NCI-H2081 (cell line): ENCODE results near the gene CFAP221.

ENCODE experiments used
- DNase-seq, 2 experiments: peaks; one replicate each; lab custom pipeline; 2025; lab: John Stamatoyannopoulos, UW

The CFAP221 gene

DNA sequence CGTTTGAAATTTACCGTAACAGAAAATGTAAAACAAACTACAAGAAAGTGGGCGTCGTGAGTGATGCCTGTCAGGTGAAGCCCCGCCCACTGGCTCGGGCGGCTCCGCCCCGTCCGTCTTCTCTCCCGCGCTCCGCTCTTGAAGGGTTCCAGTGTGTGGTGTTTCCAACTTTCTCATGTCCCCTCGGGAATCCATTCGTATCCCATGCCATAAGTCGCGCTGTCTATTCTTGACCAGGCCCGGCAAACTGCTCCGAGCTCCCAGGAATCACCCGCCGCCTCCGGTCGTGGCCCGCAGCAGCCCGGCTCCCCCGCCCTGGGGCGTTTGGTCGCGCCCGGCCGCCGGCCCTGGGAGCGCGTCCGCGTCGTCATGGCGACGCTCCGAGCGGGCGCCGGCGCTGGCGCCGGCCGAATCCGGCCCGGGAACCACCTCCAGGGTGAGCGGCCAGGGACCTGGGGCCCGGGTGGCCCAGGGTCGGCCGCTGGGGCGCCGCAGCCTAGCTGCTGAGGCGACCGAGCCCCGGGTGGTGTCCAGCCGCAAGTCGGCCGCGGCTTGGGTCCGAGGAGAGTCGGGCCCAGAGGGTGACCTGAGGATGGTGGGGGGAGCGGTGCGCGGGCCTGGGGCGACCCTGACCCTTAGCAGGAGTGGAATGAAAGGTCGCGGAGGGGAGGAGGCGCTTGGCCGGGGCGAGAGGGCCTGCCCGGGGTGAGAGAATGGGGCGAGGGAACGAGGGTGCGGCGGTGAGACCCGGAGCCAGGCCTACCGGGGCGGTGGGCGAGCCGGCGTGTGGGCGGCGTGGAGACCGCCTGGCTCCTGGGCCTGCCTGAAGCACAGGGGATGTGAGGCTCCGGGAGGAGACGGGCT is at the start of gene CFAP221:
Gene CFAP221, plus strand, starts transcription at position 375 of the 864 bp plus-strand sequence. CDS start 1,683 bp downstream, outside the sequence.
- peak; percentile 44 to 73 for DNase-seq

DNA sequence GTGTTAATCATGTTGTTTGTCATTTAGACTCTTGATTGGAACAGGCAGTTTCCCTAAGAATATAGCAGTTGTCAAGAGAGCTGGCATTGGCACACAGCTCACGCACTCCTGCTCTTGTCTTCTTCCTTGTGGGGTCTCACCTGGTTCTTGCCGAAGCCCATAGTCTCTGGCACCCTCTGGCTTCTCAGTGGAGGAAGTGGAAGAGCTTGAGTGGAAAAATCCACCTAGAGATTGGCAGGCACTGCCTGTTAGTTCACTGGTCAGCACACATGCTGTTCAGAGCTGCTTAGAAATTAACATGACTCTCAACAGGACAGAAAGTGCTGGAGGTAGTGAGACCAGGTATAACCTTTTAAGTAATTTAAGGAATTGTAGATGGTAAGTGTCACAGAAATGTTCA is 48.3 kb upstream of the CFAP221 start:
- DNase-seq, result no peak

DNA sequence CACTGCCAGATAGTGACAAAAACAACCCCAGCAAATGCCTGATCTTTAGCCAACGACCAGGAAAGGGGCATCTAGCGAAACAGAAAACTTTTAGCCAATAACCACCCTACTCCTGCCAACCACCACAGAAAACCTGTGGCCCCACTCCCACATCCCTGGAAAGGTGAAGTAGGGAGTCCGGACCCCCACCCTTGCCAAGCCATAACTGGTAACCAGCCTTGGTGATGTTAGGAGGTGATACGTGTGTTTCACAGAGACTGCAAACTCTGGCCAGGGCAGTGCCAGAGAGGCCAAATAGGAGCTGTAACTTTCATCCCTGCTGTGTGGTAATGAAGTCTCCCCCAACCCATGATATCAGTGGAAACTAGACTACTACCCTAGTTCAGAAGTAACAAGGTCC is 47.6 kb upstream of the CFAP221 start:
- DNase-seq, result no peak

DNA sequence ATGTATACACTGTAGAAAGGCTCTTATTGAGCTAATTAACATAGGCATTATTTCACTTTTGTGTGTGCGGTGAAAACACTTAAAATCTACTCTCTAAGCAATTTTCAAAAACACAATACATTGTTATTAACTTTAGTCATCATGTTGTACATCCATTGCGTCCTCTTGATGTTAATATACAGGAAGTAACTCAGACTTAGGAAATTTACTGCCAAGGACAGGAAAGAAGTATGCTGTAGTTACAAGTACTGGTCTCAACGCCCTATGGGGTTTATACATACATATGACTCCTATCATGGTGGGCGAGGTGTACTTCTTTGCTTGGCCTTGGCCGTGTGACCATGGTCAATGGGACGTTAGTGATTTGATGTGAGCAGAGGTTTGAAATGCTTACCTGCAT is 35.5 kb upstream of the CFAP221 start:
- no peak for DNase-seq

DNA sequence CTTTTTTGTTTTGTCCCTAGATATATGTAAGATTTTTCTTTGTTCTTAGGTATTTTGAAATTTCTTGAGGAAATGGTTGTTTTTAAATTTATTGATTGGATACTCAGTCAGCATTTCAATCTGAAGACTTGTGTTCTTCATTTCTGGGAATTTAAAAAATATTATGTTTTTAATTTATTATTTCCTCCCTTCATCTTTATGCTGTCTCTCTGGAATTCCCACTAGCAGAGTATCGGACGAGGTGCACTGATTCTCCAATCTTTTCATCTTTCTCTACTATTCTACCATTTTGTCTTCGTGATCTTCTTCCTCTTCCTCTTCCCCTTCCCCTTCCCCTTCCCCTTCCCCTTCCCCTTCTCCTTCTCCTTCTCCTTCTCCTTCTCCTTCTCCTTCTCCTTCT is 32.3 kb upstream of the CFAP221 start:
- DNase-seq, result no peak

DNA sequence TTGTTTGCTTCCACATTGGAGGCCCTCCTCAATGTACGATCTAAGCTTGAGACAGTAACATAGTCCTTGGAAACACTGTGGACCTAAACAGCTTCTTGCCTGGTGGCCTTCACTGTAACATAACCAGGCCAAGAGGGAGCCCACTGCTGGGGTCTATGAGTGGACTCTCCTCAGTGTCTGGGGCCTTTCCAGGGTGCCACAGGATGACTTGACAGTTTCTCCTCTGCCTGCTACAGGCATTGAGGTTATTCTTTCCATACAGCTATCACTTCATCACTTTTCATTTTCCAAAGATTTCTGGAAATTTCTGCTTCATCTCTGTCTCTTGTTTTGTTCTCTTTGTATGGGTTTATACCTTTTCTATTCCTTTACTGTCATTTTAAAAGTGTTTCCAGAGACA is 31.3 kb upstream of the CFAP221 start:
- DNase-seq, result no peak

DNA sequence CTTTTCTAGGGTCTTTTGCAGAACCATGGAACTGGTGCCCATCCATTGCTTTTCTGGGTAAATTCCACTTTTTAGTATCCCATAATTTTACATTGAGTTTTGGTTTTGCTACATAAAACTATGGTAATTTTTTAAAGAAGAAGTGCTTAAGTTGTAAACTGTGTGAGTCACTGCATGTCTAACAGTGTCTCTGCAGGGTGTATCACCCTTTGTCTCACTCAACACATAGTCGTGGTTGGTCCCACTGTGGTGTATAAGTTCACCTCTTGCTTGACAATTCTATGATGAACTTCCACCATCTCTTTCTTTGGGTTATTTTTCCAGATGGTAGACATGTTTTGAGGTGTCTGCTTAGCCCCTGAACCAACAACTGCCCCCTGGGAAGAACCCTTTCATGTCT is 30.4 kb upstream of the CFAP221 start:
- DNase-seq, result no peak

DNA sequence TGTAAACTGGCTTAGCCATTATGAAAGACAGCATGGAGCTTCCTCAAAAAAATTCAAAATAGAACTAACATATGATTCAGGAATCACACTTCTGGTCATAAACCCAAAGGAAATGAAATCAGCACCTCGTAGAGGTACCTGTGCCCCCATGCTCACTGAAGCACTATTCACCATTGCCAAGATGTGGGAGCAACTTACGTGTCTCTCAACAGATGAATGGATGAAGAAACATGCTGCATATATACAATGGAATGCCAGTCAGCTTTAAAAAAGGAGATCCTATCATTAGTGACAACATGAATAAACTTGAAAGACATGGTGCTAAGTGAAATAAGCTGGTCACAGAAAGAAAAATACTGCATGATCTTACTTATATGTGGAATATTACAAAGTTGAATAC is 28.1 kb upstream of the CFAP221 start:
- no peak for DNase-seq

DNA sequence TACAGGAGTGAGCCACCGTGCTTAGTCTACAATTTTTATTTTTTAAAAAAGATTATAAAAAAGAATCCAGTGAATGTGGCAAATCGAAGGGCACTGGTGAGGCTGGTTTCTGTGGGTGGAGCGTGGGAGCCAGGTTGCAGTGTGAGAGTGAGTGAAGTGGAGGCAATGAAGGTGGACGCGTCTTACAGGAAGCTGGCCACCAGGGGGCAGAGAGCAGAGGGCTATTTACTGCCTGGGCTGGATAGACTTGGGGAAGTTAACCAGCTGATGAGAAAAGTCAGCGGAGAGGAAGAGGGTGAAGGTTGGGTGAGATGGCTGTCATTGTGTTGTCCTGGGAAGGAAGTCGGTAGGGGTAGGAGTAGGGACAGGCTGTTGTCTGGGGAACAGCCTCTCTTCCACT is 26.8 kb upstream of the CFAP221 start:
- peak; percentile 18 to 32 for DNase-seq

DNA sequence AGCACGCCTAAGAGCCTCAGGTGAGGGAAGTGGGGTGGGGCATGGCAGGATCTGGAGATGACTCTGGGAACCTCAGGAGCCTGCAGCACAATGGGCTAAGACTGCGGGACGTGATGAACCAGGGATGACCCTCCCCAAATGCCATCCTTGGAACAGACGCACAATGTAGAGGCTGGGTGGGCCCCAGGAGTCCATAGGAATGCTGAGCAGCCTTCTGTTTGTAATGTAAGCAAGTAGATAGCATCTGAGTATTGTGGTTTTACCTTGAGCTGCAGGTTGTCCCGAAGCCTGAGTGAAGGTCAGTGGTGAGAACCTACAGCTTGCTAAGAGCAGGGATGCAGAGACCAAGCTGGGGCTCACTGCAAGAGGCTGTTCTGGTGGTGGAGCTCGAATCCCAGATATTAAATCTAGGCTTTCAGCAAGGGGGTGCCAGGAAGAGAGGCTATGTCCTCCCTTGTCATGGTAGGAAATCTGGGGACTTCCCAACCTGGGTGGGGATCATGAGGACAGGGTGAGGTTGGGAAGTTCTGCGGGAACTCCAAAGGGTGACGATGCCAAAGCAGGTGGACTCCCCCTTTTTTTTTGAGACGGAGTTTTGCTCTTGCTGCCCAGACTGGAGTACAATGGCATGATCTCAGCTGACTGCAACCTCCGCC is 25.7 kb upstream of the CFAP221 start:
- no peak for DNase-seq

DNA sequence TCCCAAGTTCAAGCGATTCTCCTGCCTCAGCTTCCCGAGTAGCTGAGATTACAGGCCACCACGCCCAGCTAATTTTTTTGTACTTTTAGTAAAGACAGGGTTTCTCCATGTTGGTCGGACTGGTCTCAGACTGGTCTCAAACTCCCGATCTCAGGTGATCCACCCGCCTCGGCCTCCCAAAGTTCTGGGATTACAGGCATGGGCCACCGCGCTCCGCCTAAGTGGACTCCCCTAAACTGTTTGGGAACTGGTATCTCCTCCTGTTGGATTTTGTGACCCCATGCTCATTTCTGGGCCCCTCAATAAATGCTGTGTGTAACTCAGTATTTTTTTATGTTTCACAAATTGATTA is 25.2 kb upstream of the CFAP221 start:
- DNase-seq, result no peak

DNA sequence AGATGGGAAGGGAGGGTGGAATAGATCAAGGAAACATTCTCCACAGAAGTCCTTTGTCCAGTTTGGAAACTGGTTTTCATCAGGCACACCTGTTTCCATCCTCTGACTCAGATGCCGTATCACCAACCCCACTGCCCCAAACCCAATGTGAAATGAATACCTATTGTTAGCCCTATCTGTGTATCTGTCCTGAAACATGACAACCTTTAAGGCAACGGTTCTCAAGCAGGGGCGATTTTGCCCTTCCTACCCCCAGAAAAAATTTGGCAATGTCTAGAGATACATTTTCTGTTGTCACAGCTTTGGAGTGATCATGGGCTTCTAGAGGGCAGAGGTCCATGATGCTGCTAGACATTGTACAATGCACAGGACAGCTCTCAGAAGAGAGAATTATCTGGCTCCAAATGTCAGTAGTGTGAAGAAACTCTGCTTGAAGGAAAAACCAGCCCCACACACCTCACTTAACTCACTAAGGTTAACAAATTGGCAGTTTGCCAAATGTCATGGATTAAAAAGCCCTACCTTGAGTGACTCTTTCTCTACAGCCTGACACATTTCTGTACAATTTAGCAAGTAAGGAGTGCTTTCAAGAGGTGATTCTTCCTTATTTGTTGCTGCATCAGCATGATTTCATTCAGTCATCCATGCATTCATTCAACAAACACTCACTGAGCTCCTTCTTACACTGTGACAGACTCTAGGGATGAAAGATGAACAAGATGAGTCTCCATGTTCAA is 23.4 kb upstream of the CFAP221 start:
- no peak for DNase-seq

DNA sequence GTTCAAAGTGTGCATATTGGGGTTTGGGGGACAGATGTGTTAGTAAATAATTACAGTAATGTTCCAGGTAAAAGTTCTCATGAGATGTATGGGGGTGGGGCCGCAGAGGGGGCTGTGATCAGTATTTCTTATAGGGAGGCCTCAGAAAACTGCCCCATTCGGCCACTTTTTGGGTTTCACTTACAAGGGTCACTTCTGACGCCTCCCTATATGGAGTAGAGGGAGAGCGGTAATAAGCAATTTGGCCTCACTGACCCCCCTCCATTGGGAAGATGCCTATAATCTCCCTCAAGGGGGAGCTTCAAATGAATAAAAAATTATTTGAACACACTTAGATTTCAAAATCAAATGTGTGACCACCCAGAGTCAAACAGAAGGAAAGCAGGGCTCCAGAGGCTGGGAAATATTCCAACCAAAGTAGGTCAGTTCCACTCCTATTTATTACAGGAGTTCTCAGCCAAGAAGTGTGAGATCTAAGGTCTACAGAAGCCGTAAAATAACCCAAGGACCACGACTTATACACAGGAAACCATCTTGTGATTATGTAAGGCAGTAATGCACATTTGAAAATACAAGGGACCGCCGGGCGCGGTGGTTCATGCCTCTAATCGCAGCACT is 22.7 kb upstream of the CFAP221 start:
- no peak for DNase-seq

DNA sequence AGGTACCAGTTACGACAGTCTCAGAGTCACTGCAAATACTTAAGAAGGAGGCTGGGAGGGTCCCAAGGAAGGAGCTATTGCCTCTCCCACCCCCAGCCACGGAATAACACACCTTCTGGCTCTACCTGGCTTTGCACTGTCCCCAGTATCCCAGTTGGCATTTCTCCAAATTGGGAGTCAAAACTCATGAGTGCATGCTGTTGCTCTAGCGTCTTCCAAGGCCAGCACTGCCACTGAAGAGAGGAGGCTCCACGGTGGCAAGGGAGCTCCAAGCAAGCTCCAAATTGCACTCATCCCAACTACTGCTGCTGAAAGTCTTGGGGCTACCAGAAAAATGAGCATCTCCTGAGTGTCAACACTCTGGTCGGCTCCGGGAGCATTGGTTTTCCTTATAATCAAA is 21.6 kb upstream of the CFAP221 start:
- DNase-seq, result no peak

DNA sequence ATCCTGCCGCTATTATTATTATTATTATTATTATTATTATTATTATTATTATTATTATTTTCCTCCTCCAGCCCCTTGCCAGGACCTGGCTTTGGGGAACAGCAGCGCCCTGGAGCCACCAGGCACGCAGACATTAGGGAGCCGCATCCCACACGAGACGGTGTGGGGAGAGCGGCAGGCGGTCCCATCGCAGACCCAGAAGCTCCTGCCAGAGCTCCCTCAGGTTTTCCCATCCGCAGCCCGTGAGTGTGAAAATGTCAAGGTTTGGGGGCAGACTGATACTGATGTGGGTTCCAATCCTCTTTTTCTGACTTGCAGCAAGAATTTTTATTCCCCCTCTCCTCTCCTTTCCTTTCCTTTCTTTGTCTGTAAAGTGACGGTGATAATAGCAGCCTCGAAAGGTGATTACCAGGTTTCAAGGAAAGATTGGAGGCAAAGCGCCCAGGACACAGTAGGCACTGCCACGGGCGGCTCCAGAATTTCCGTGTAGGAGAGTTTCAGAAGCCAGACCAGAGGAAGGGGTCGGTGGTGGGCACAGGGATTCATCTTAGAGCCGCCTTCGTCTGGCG is 20.8 kb upstream of the CFAP221 start:
- no peak for DNase-seq

DNA sequence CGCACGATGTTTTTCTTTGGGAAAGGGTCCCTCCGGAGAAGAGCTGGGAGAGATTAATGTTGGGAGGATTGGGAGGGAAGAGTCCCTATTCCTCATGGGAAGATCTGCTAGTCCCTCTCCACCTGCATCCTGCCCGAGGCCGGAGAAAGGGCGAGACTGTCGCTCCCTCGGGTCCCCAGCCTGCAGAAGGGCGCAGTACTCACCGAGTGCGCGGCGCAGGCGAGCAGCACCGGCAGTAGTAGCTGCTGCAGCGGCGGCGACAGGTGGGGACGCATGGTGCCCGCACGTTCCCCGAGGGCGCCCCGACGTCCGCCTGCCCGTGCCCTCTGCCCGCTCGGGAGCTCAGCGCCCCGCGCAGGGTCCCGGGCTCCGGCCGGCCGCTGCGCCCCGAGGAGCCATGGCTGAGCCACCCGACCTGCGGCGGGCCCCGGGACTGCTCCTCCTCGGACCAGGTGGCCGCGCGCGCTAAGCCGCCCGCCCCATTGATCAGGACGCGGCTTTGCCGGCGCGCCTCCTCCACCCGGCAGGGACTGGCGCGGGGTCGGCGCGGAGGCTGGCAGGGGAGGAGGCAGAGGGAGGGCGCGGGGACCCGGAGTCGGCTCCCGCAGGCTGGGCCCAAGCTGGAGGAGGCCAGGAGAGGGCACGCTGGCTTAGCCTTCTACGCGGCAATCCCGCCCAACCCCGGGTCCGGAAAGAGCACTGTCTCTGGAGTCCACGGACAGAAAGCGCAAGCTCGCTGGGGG is 20.1 kb upstream of the CFAP221 start, which contains the start of gene SCTR:
Gene SCTR, minus strand, starts transcription at position 532 of the 743 bp plus-strand sequence. Its CDS starts 257 bp downstream, at position 275.
- peak; percentile 10 to 26 for DNase-seq

DNA sequence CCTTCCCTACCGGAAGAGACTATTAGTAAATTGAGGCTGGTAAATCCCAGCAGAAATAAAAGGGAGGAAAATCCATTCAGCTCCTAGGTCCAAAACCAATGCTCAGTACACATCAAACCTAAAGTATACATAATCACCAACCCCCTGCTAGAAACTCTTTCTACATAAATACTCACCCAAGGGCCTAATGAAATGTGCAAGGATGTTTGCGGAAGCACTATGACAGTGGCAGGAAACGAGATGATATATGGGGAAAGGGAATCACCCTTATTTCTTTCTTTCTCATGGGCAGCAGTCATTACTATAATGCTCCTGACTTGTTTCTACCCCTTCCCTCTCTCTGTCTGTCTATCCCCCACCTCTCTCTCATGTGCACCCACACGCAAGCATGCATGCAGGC is 18.6 kb upstream of the CFAP221 start:
- DNase-seq, result no peak

DNA sequence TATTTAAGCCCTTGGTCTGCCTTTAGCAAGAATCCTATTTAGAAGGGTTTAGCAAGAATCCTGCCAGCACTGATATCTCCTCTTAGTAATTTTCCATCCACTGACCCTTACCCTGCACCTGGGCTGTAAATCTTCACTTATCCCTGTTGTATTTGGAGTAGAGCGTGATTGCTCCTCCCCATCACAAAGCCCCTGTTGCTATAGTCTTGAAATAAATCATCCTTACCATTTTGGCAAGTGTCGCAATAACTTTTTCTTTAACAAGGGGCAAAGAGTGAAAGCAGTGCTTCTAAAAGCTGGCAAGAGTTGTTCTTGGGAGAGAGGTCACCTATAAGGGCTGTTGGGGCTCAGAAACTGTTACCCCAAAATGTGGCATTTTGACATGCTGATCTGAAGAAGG is 16.2 kb upstream of the CFAP221 start:
- DNase-seq, result no peak

DNA sequence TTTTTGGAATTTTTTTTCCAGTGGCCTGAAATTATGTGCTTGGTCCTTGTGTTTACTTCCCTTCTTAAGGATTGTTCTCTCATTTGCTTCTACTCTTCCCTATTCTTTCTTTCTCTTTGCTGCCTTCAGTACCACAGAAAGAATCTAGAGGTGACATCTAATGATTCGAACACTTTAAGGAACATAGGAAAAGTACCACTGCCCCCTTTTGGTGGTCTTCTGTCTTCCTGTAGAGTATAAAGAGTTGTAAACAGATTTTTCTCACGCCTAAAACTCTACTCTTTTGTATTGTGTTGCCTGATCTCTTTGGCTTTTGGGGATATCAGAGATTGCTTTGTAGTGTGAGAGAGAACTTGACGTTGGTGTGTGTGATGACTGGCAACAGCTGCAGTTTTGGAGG is 13.0 kb upstream of the CFAP221 start:
- DNase-seq, result no peak

DNA sequence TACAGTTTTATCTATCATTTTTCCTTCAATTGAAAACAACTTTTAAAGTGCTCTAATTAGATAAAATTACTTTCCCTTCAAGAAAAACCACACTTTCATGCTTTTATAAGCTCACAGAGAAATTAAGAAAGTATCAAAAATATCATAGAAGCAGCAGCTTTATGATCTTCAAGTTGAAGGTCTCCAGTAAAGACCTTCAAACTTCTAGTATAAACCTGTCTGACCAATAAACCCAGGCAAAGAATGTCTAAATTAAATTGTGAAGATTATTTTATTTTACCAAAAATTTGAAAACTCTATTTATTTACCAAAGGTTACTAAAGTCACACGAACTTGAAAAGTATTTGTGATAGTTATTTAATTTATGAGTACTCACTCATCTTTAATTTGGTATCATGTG is 10.7 kb upstream of the CFAP221 start:
- no peak for DNase-seq

DNA sequence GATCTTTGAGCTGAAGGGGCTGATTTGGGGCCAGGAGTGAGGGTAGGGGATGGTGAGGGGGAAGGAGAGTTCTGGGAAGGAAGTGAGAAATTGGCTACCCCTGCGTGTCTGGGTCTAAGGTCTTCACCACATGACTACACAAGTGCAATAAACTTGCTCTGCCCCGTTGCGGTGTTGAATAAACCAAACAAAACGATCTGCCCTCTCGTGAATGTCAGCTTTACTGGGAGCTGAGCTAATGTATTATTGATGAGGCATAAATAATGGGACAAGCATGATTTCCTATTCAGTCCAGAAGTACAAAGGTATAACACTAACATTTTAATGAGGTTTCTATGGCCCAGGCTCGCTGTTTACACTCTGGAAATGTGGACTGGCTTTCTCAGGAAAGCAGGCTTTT is 8.0 kb upstream of the CFAP221 start:
- no peak for DNase-seq
